ENCODE results near the gene CAMTA1.

CAMTA1 gene

GRCh38 chr1:6899621-6900020 lies 114.4 kb downstream of the CAMTA1 start:
- DNase-seq (ENCODE audit: low read depth), result no peak
- H3K4me3 ChIP-seq (ENCODE audit: low read depth, low read length), result no peak overlapping the region
- TF ChIP-seq, protein P1, sequence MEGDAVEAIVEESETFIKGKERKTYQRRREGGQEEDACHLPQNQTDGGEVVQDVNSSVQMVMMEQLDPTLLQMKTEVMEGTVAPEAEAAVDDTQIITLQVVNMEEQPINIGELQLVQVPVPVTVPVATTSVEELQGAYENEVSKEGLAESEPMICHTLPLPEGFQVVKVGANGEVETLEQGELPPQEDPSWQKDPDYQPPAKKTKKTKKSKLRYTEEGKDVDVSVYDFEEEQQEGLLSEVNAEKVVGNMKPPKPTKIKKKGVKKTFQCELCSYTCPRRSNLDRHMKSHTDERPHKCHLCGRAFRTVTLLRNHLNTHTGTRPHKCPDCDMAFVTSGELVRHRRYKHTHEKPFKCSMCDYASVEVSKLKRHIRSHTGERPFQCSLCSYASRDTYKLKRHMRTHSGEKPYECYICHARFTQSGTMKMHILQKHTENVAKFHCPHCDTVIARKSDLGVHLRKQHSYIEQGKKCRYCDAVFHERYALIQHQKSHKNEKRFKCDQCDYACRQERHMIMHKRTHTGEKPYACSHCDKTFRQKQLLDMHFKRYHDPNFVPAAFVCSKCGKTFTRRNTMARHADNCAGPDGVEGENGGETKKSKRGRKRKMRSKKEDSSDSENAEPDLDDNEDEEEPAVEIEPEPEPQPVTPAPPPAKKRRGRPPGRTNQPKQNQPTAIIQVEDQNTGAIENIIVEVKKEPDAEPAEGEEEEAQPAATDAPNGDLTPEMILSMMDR (conservative IDR thresholded peaks at IDR 0.05; ENCODE audit: low read depth, low read length), result no peak

DNA sequence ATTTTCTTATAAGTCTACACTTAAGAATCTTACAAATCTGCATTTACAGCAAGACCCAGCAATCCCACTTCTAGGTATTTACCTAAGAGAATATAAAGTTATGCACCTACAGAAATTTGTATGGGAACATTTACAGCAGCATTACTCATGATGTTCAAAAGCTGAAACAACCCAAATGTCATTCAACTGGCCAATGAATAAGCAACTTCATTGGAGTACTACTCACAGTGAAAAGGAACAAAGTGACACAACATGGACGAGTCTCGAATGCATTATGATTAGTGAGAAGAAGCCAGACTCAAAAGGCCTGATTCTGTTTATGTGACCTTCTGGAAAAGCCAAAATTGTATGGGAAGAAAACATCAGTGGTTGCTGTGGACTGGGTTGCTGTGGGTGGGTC lies 116.9 kb downstream of the CAMTA1 start:
- no peak overlapping the region for H3K4me3 ChIP-seq (ENCODE audit: low read depth, low read length)
- TF ChIP-seq, protein P1 (conservative IDR thresholded peaks at IDR 0.05; ENCODE audit: low read depth, low read length), result no peak
- DNase-seq (ENCODE audit: low read depth), result no peak

DNA sequence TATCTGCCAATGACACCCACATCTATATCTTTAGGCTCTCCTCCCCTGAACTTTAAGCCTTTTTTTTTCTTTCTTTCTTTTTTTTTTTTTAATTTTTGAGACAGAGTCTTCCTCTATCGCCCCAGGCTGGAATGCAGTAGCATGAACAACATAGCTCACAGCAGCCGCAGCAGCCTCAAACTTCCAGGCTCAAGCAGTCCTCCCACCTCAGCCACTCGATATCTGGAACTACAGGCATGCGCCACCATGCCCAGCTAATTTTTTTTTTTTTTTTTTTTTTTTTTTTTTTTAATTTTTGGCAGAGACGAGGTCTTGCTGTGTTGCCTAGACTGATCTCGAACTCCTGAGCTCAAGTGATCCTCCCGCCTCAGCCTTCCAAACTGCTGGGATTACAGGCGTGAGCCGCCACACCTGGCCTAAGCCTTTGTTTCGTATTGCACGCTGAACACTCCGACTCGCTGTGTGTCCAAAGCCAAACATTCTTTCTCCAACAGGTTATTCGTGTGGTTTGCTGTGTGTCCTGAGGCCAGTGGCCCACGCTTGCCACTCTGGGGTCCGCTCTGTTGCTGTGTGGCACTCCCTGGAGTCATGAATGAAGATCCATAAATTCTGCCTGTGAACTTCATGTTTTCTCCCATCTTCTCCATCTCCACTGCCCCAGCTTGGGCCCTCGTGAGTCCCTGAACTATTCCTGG lies 119.4 kb downstream of the CAMTA1 start:
- no peak overlapping the region for H3K4me3 ChIP-seq (ENCODE audit: low read depth, low read length)
- TF ChIP-seq, protein P1 (conservative IDR thresholded peaks at IDR 0.05; ENCODE audit: low read depth, low read length), result no peak

DNA sequence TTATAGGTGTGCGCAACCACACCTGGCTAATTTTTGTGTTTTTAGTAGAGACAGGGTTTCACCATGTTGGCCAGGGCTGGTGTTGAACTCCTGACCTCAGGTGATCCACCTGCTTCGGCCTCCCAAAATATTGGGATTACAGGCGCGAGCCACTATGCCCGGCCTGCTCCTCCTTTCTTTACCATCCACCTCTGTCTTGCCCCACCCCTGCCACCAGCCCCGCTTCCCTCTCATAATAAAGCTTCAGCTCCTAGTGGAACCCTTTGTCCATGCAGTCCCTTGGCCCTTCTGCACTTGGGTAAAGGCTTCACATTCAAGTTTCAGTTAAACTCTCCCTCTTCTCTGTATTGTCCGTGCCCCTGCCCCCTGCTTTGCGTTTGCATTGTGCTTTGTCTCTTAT lies 120.1 kb downstream of the CAMTA1 start:
- H3K4me3 ChIP-seq (ENCODE audit: low read depth, low read length), result no peak overlapping the region
- no peak for DNase-seq (ENCODE audit: low read depth)
- TF ChIP-seq, protein P1 (conservative IDR thresholded peaks at IDR 0.05; ENCODE audit: low read depth, low read length), result no peak

More for the DNA sequence above, 119.4 kb downstream of the CAMTA1 start:
- no peak for DNase-seq (ENCODE audit: low read depth)

- TF ChIP-seq, protein P1 (conservative IDR thresholded peaks at IDR 0.05; ENCODE audit: low read depth, low read length), result no peak
- H3K4me3 ChIP-seq (ENCODE audit: low read depth, low read length), result no peak overlapping the region
- DNase-seq (ENCODE audit: low read depth), result no peak
Observed at GRCh38 chr1:6905790-6906189, 120.5 kb downstream of the CAMTA1 start.

DNA sequence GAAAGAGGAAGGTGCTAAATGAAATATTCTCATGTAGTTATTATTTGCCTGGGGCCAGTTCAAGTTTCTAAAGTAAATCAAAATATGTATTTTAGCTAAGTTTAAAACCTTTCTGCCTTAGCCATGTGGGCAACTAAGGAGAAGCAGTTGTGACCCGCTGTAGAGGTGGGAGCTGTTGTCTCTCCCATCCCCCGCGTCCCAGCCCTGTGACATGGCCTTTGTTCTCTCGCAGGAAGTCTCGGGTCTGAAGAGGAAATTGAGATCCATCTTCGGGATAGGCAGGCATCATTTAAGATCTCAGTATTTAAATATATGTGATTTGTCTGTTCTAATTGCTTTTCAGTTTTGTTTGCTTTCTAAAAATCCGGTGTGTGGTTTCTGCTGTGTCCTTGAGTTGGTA lies 121.5 kb downstream of the CAMTA1 start:
- no peak overlapping the region for H3K4me3 ChIP-seq (ENCODE audit: low read depth, low read length)
- DNase-seq (ENCODE audit: low read depth), result no peak
- TF ChIP-seq, protein P1 (conservative IDR thresholded peaks at IDR 0.05; ENCODE audit: low read depth, low read length), result no peak

DNA sequence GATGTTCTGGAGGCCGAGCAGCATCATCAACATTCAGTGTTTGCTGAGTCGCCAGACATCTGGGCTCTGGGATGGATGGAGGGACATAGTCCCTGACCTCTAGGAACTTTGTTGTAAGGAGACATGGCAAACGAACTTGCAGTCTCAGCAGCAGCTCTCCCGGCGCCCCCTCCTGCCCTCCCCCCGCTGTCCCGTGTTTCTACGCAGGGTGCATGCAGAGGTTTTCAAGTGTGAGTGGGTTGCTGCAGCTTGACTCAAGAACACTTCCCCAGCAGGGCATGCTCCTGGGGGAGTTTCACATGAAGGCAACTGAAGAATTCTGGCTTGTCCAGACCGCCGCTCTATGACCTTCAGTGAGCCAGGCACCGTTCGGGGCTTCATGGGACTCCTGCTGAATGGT lies 121.9 kb downstream of the CAMTA1 start:
- no peak for DNase-seq (ENCODE audit: low read depth)
- TF ChIP-seq, protein P1 (conservative IDR thresholded peaks at IDR 0.05; ENCODE audit: low read depth, low read length), result no peak
- H3K4me3 ChIP-seq (ENCODE audit: low read depth, low read length), result no peak overlapping the region

All from choroid plexus epithelial cell (primary cell).